Right kidney (tissue), 9 donors: Measurements from ENCODE around the gene TAF9.
A peak's percentile ranks its signal among the peaks of the same experiment; 100 is the strongest.

ENCODE experiments used
- DNase-seq: peaks from one replicate; pipeline ENCODE4 v3.0.0-alpha.2; 2016
- long read RNA-seq, 8 donors: transcript quantifications; one replicate each; lab custom pipeline, GENCODE V29; 2026

Gene TAF9
- long read RNA-seq, donor 1, transcript TAF9-205 (2 exons, 1,331 nt) = minor isoform, 8 of 65 reads
- long read RNA-seq, donor 1, transcript TAF9-201 (3 exons, 1,283 nt) = major isoform, 51 of 65 reads
- long read RNA-seq, donor 1, partial matches to known transcripts = 0 of 65 reads
- long read RNA-seq, donor 1, other reads (novel, unspliced or antisense) = 0 of 65 reads
- long read RNA-seq, donor 2, transcript TAF9-201 (3 exons, 1,283 nt) = major isoform, 24 of 32 reads
- long read RNA-seq, donor 2, partial matches to known transcripts = 0 of 32 reads
- long read RNA-seq, donor 2, other reads (novel, unspliced or antisense) = 0 of 32 reads
- long read RNA-seq, donor 3, transcript TAF9-201 (3 exons, 1,283 nt) = major isoform, 11 of 15 reads
- long read RNA-seq, donor 3, partial matches to known transcripts = 0 of 15 reads
- long read RNA-seq, donor 3, other reads (novel, unspliced or antisense) = 0 of 15 reads
- long read RNA-seq, donor 4, transcript TAF9-201 (3 exons, 1,283 nt) = major isoform, 23 of 28 reads
- long read RNA-seq, donor 4, partial matches to known transcripts = 0 of 28 reads
- long read RNA-seq, donor 4, other reads (novel, unspliced or antisense) = 0 of 28 reads
- long read RNA-seq, donor 5, transcript TAF9-201 (3 exons, 1,283 nt) = major isoform, 25 of 34 reads
- long read RNA-seq, donor 5, transcript TAF9-205 (2 exons, 1,331 nt) = minor isoform, 8 of 34 reads
- long read RNA-seq, donor 5, partial matches to known transcripts = 0 of 34 reads
- long read RNA-seq, donor 5, other reads (novel, unspliced or antisense) = 0 of 34 reads
- long read RNA-seq, donor 6, transcript TAF9-201 (3 exons, 1,283 nt) = major isoform, 33 of 36 reads
- long read RNA-seq, donor 6, partial matches to known transcripts = 0 of 36 reads
- long read RNA-seq, donor 6, other reads (novel, unspliced or antisense) = 0 of 36 reads
- long read RNA-seq, donor 7, transcript TAF9-201 (3 exons, 1,283 nt) = major isoform, 35 of 61 reads
- long read RNA-seq, donor 7, partial matches to known transcripts = 11 of 61 reads
- long read RNA-seq, donor 7, other reads (novel, unspliced or antisense) = 6 of 61 reads
- long read RNA-seq, donor 8, transcript TAF9-201 (3 exons, 1,283 nt) = major isoform, 32 of 76 reads
- long read RNA-seq, donor 8, partial matches to known transcripts = 36 of 76 reads
- long read RNA-seq, donor 8, other reads (novel, unspliced or antisense) = 0 of 76 reads

GRCh38 chr5:69369340-69370121, at the start of gene TAF9, which contains the start of the genes AK6 and RAD17:
Gene TAF9 (minus strand): TSS chr5:69369520. CDS start chr5:69365737, 3,783 bp downstream.
Gene AK6 (minus strand): TSS chr5:69369520. CDS start chr5:69369490, 30 bp downstream.
Gene RAD17 (plus strand): TSS chr5:69369818. CDS start chr5:69372209, 2,391 bp downstream.
- peak; percentile 100 for DNase-seq

- DNase-seq = no peak
Observed at GRCh38 chr5:69418554-69418953, 49.2 kb upstream of the TAF9 start.

GRCh38 chr5:69416699-69417098, 47.4 kb upstream of the TAF9 start:
- DNase-seq = no peak

GRCh38 chr5:69416180-69416579, 46.9 kb upstream of the TAF9 start:
- DNase-seq = peak; percentile 17

- peak; percentile 80 for DNase-seq
Observed at GRCh38 chr5:69415584-69415958, 46.3 kb upstream of the TAF9 start.

- DNase-seq = peak; percentile 85
Observed at GRCh38 chr5:69414885-69415583, 45.7 kb upstream of the TAF9 start, which contains the start of gene MARVELD2. Gene MARVELD2 (plus strand): TSS chr5:69415116. CDS start chr5:69419386, 4,270 bp downstream.

GRCh38 chr5:69404659-69405330, 35.5 kb upstream of the TAF9 start:
- DNase-seq = no peak

GRCh38 chr5:69378376-69378775, 9.1 kb upstream of the TAF9 start:
- DNase-seq = no peak

GRCh38 chr5:69374911-69375446, 5.7 kb upstream of the TAF9 start:
- no peak for DNase-seq

GRCh38 chr5:69372394-69372793, 3.1 kb upstream of the TAF9 start:
- DNase-seq = no peak

GRCh38 chr5:69370335-69370734, 1.0 kb upstream of the TAF9 start:
- peak; percentile 10 for DNase-seq

GRCh38 chr5:69368458-69369339, 621 bp downstream of the TAF9 start:
- DNase-seq = no peak

GRCh38 chr5:69367697-69368279, 1.5 kb downstream of the TAF9 start:
- no peak for DNase-seq

- DNase-seq = no peak
Observed at GRCh38 chr5:69364850-69365249, 4.5 kb downstream of the TAF9 start.

GRCh38 chr5:69364414-69364813, 4.9 kb downstream of the TAF9 start:
- no peak for DNase-seq

- no peak for DNase-seq
Observed at GRCh38 chr5:69360442-69360841, 8.9 kb downstream of the TAF9 start.

- no peak for DNase-seq
Observed at GRCh38 chr5:69359699-69360098, 9.6 kb downstream of the TAF9 start.

GRCh38 chr5:69350664-69351063, 18.7 kb downstream of the TAF9 start:
- no peak for DNase-seq
